A673 (cell line): ENCODE measurements around the gene CTRL. TPM values are rescaled to one million over a fixed set of nuclear protein-coding genes. Genes with fewer than 3 reads are reported as not detected.

ENCODE experiments used
- BruUV-seq: library from RNA; stranded (reverse); fragments of 400-500 nt; replicated peaks from 2 replicates; lab custom pipeline; 2021; lab: Mats Ljungman, UMichigan
- CTCF ChIA-PET: fragments of 300-600 bp; sonication (Branson Sonifier 250); formaldehyde crosslinking; loops from one replicate; lab custom pipeline; 2022; ENCODE audit warnings: antibody characterized with exemption; lab: Charles Lee
- POLR2A ChIA-PET: fragments of 300-600 bp; sonication (Branson Sonifier 250); formaldehyde crosslinking; loops from one replicate; lab custom pipeline; 2022; ENCODE audit warnings: antibody characterized with exemption; ENCODE audit not compliant: low non-redundant PET; lab: Charles Lee
- DNase-seq: peaks from one replicate; pipeline ENCODE4 v3.0.0-alpha.2; 2015; ENCODE audit warnings: low spot score
- H3K27ac ChIP-seq: fragments of 200-600 bp; sonication (generic); 2 replicates; pipeline ENCODE4 v1.5.1; 2016; ENCODE audit warnings: mixed run types, low read depth, mild to moderate bottlenecking, mixed read lengths, antibody characterized with exemption, low read length; ENCODE audit not compliant: poor library complexity, severe bottlenecking
- H3K27me3 ChIP-seq: fragments of 200-600 bp; sonication (generic); replicated peaks from 2 replicates; pipeline ENCODE4 v1.6.1; 2017; ENCODE audit warnings: mixed run types, low read depth, mild to moderate bottlenecking, mixed read lengths, antibody characterized with exemption, low read length; ENCODE audit not compliant: insufficient read depth, poor library complexity
- H3K36me3 ChIP-seq: fragments of 200-600 bp; sonication (generic); 2 replicates; pipeline ENCODE4 v1.6.1; 2016; ENCODE audit warnings: mixed run types, mild to moderate bottlenecking, mixed read lengths, antibody characterized with exemption, low read length; ENCODE audit not compliant: insufficient read depth, poor library complexity, severe bottlenecking
- H3K4me1 ChIP-seq: fragments of 200-600 bp; sonication (generic); 2 replicates; pipeline ENCODE4 v1.6.1; 2017; ENCODE audit warnings: mixed run types, mild to moderate bottlenecking, mixed read lengths, antibody characterized with exemption, low read length; ENCODE audit not compliant: insufficient read depth, poor library complexity, severe bottlenecking
- H3K4me3 ChIP-seq: fragments of 200-600 bp; sonication (generic); 2 replicates; pipeline ENCODE4 v1.5.1; 2016; ENCODE audit warnings: low read depth, mixed run types, mild to moderate bottlenecking, mixed read lengths, low read length; ENCODE audit not compliant: poor library complexity, severe bottlenecking
- H3K9me3 ChIP-seq: fragments of 200-600 bp; sonication (generic); 2 replicates; pipeline ENCODE4 v1.6.1; 2016; ENCODE audit warnings: mixed run types, low read depth, mild to moderate bottlenecking, mixed read lengths, antibody characterized with exemption, low read length; ENCODE audit not compliant: poor library complexity, severe bottlenecking
- CTCF ChIP-seq: fragments of 300-800, 200-600 bp; sonication (generic); conservative IDR thresholded peaks from 2 replicates; pipeline ENCODE4 v1.5.1; 2017; ENCODE audit warnings: low read depth, mild to moderate bottlenecking, antibody characterized with exemption, low read length, moderate library complexity, mixed read lengths
- EZH2 ChIP-seq: fragments of 200-600 bp; sonication (generic); IDR thresholded peaks from 2 replicates; pipeline ENCODE4 v1.6.1; 2017; ENCODE audit warnings: borderline replicate concordance, low read depth, mild to moderate bottlenecking, mixed read lengths, antibody characterized with exemption, low read length; ENCODE audit not compliant: poor library complexity, severe bottlenecking
- intact Hi-C: fragments of 100-400 bp; cut with micrococcal nuclease; formaldehyde crosslinking; loops from one replicate; pipeline ENCODE4 v1.10.0; 2022; ENCODE audit not compliant: unreplicated experiment
- total RNA-seq: library from RNA; stranded (reverse); gene quantifications from 2 replicates; pipeline ENCODE4 v1.2.3, GENCODE V29; 2021

The CTRL gene
- total RNA-seq, 1 experiment from 2014 or later: 2.9 TPM

DNA sequence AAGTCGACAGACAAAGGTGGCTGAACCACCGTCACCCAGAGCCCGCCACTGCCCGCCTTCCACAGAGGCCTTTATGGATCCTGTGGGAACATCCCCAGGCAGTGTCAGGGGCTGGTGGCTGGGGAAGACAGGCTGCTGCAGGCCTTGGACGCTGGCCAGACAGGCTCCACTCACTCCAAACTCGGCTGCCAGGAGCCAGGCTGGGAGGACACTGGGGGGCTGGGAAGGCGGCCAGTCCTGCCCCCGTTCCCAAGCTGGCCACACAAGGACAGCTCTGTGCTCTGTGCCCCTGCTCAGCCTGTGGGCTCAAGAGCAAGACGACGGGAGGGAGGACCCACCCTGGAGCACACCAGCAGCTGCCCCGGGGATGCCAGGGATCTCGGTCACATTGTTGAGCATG lies 19.8 kb upstream of the CTRL start:
- TF ChIP-seq CTCF (no peak), EZH2 (no peak)
- ChIA-PET CTCF (no interaction called here), POLR2A (no interaction called here)
- Histone ChIP-seq H3K4me1 (no peaks in the 10 kb centered on the region), H3K27ac (no peak overlapping the region), H3K9me3 (no peaks in the 10 kb centered on the region), H3K27me3 (no peaks in the 10 kb centered on the region), H3K4me3 (no peak overlapping the region), H3K36me3 (peaks cover 34% of the 10 kb centered on the region)
- no TSS peak for BruUV-seq
- intact Hi-C loops: no loop called here
- no peak for DNase-seq

DNA sequence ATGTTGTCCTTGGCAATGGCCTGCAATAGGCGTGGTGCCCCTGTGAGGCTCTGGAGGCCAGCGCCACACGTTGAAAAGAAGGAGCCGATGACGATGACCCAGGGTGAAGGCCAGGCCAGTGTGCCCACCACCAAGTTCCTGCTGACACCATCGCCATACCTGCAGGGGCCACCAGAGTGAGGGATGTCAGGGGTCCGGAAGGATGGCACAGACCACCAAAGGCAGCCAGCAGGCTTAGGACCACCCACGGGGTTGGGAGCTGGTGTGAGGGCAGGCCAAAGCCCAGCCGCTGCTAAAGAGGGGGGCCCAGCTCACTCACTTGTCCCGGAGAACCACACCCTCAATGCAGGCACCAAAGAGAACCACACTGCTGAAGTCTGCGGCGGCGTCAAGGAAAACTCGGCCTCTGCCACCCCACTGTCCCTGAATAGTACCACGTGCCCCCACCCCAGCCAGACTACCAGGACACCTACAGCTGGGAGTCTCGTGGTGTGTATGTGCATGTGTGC lies 18.7 kb upstream of the CTRL start:
- H3K4me3 ChIP-seq: no peak overlapping the region
- BruUV-seq: no TSS peak
- TF ChIP-seq CTCF (no peak), EZH2 (no peak)
- H3K36me3 ChIP-seq: peaks cover 41% of the 10 kb centered on the region
- ChIA-PET CTCF (no interaction called here), POLR2A (no interaction called here)
- H3K27ac ChIP-seq: no peak overlapping the region
- DNase-seq: no peak
- no peaks in the 10 kb centered on the region for H3K27me3 ChIP-seq
- H3K4me1 ChIP-seq: no peaks in the 10 kb centered on the region
- no peaks in the 10 kb centered on the region for H3K9me3 ChIP-seq
- intact Hi-C loops: no loop called here

DNA sequence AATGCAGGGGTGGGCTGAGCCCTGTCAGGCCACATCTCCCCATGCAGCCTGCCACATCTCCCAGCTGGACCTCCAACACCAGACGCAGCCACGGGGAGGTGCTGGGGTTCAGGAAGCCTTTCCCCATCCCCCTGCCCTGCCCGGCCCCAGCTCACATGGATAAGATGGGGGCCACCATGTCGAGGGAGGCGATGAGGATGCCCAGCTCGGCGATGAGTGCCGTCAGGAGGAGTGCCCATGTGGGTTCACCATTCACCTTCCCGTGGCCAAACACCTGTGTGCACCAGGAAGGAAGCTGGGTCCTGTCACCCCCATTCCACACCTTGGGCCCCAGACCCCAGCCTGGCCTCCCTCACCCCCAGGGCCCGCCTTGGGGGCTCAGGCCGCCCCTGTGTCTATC lies 18.0 kb upstream of the CTRL start:
- H3K27ac ChIP-seq: no peak overlapping the region
- no peak overlapping the region for H3K4me3 ChIP-seq
- BruUV-seq: no TSS peak
- no peaks in the 10 kb centered on the region for H3K27me3 ChIP-seq
- TF ChIP-seq EZH2 (no peak), CTCF (no peak)
- CTCF ChIA-PET: no interaction called here
- DNase-seq: no peak
- H3K4me1 ChIP-seq: no peaks in the 10 kb centered on the region
- peaks cover 43% of the 10 kb centered on the region for H3K36me3 ChIP-seq
- intact Hi-C loops: no loop called here
- POLR2A ChIA-PET: no interaction called here
- H3K9me3 ChIP-seq: no peaks in the 10 kb centered on the region
